HuH-7.5 (cell line): Measurements from ENCODE around the gene GABRQ.

ENCODE experiments used
- DNase-seq: peaks from one replicate; pipeline ENCODE4 v3.0.0; 2011; ENCODE audit warnings: low spot score

The GABRQ gene

GRCh38 chrX:152637649-152638442 is at the start of gene GABRQ:
Gene GABRQ (plus strand): TSS chrX:152637895. CDS start chrX:152638203, 308 bp downstream.
- DNase-seq: no peak

- DNase-seq: no peak
Measured at GRCh38 chrX:152588206-152588605, 49.5 kb upstream of the GABRQ start.

- DNase-seq: no peak
Measured at GRCh38 chrX:152600853-152601633, 36.7 kb upstream of the GABRQ start.

- no peak for DNase-seq
Measured at GRCh38 chrX:152601848-152602616, 35.7 kb upstream of the GABRQ start.

GRCh38 chrX:152614791-152615190 is 22.9 kb upstream of the GABRQ start:
- no peak for DNase-seq

GRCh38 chrX:152619897-152620296 is 17.8 kb upstream of the GABRQ start:
- no peak for DNase-seq

- DNase-seq: no peak
Measured at GRCh38 chrX:152632445-152633097, 5.1 kb upstream of the GABRQ start.

GRCh38 chrX:152635941-152636340 is 1.8 kb upstream of the GABRQ start:
- peak; percentile 10 for DNase-seq

GRCh38 chrX:152638443-152638904 is 779 bp downstream of the GABRQ start:
- DNase-seq: no peak

GRCh38 chrX:152639426-152639825 is 1.7 kb downstream of the GABRQ start:
- no peak for DNase-seq

- DNase-seq: no peak
Measured at GRCh38 chrX:152640034-152640818, 2.5 kb downstream of the GABRQ start.

GRCh38 chrX:152641256-152641875 is 3.7 kb downstream of the GABRQ start:
- no peak for DNase-seq

- DNase-seq: no peak
Measured at GRCh38 chrX:152641996-152642395, 4.3 kb downstream of the GABRQ start.

GRCh38 chrX:152642931-152643564 is 5.4 kb downstream of the GABRQ start:
- DNase-seq: no peak

GRCh38 chrX:152646961-152647360 is 9.3 kb downstream of the GABRQ start:
- DNase-seq: no peak

- DNase-seq: no peak
Measured at GRCh38 chrX:152647978-152648377, 10.3 kb downstream of the GABRQ start.

GRCh38 chrX:152652060-152652459 is 14.4 kb downstream of the GABRQ start:
- DNase-seq: no peak

- DNase-seq: no peak
Measured at GRCh38 chrX:152652467-152652866, 14.8 kb downstream of the GABRQ start.

- DNase-seq: no peak
Measured at GRCh38 chrX:152656087-152656486, 18.4 kb downstream of the GABRQ start.

- DNase-seq: no peak
Measured at GRCh38 chrX:152656890-152657289, 19.2 kb downstream of the GABRQ start.
